H1 (cell line): ENCODE data around the gene RAD51B. TPM values are rescaled to one million over a fixed set of nuclear protein-coding genes. Genes with fewer than 3 reads are reported as not detected.

Experiments used
- CTCF ChIA-PET: fragments of 300-600 bp; sonication (Branson Sonifier 250); formaldehyde crosslinking; loops from one replicate; lab custom pipeline; 2021; ENCODE audit not compliant: partially characterized antibody; lab: Charles Lee
- POLR2A ChIA-PET: fragments of 300-600 bp; sonication (Branson Sonifier 250); formaldehyde crosslinking; loops from one replicate; lab custom pipeline; 2021; ENCODE audit warnings: inconsistent platforms; ENCODE audit not compliant: partially characterized antibody; lab: Charles Lee
- DNase-seq, 2 experiments: peaks; one replicate each; pipeline versions ENCODE4 v3.0.0 to v3.0.0-alpha.2; 2010 to 2022; ENCODE audit warnings: low spot score in 2 of 2, low read depth in 1 of 2, mixed read lengths in 1 of 2
- FAIRE-seq: peaks from 2 replicates; lab custom pipeline; 2011; peaks lifted over from hg19 to GRCh38; lab: Jason Lieb, UNC
- H2AFZ ChIP-seq: 2 replicates; pipeline ENCODE4 v1.8.1; 2012; ENCODE audit warnings: low read length, inconsistent platforms
- H2AK5ac ChIP-seq: 2 replicates; pipeline ENCODE4 v1.6.1; 2013; ENCODE audit warnings: low read depth, low read length
- H2BK120ac ChIP-seq: replicated peaks from 2 replicates; pipeline ENCODE3; 2013; ENCODE audit warnings: low read depth, low read length, inconsistent platforms
- H2BK12ac ChIP-seq: 2 replicates; pipeline ENCODE4 v1.6.1; 2013; ENCODE audit warnings: low read depth, low read length
- H2BK15ac ChIP-seq: 2 replicates; pipeline ENCODE4 v1.6.1; 2013; ENCODE audit warnings: low read length
- H2BK20ac ChIP-seq: 2 replicates; pipeline ENCODE4 v1.6.1; 2013; ENCODE audit warnings: low read length
- H2BK5ac ChIP-seq: 2 replicates; pipeline ENCODE4 v1.6.1; 2013; ENCODE audit warnings: low read depth, low read length
- H3K14ac ChIP-seq: 2 replicates; pipeline ENCODE4 v1.6.1; 2013; ENCODE audit warnings: inconsistent platforms; ENCODE audit not compliant: insufficient read length
- H3K18ac ChIP-seq: 2 replicates; pipeline ENCODE4 v1.6.1; 2013; ENCODE audit warnings: low read length; ENCODE audit errors: extremely low read depth
- H3K23ac ChIP-seq: 2 replicates; pipeline ENCODE4 v1.6.1; 2013; ENCODE audit warnings: inconsistent platforms; ENCODE audit not compliant: insufficient read length
- H3K23me2 ChIP-seq: 2 replicates; pipeline ENCODE4 v1.6.1; 2013; ENCODE audit warnings: low read depth, low read length
- H3K27ac ChIP-seq: 2 replicates; pipeline ENCODE4 v1.6.1; 2011; ENCODE audit warnings: low read depth, low read length, inconsistent platforms
- H3K27me3 ChIP-seq, 4 experiments: replicated peaks in 1 of 4; 1 replicate in 1 of 4; 2 replicates in 3 of 4; pipeline versions ENCODE4 v1.6.1 to v1.8.1; 2011 to 2013; ENCODE audit warnings: low read length in 3 of 4, mild to moderate bottlenecking in 3 of 4, inconsistent platforms in 2 of 4, mixed read lengths in 2 of 4, moderate library complexity in 1 of 4; ENCODE audit not compliant: control insufficient read depth in 3 of 4, insufficient read depth in 3 of 4; ENCODE audit errors: extremely low read depth in 1 of 4
- H3K36me3 ChIP-seq, 4 experiments: 2 replicates each; pipeline versions ENCODE4 v1.6.1 to v1.8.1; 2011 to 2013; ENCODE audit warnings: mild to moderate bottlenecking in 4 of 4, low read length in 3 of 4, moderate library complexity in 2 of 4, control low read depth in 1 of 4, inconsistent platforms in 1 of 4; ENCODE audit not compliant: insufficient read depth in 4 of 4, control insufficient read depth in 2 of 4
- H3K4ac ChIP-seq: replicated peaks from 2 replicates; pipeline ENCODE3; 2013; ENCODE audit warnings: low read length, low read depth, mixed read lengths, inconsistent platforms; ENCODE audit not compliant: insufficient read length
- H3K4me1 ChIP-seq, 4 experiments: replicated peaks in 1 of 4; 1 replicate in 1 of 4; 2 replicates in 3 of 4; pipeline versions ENCODE4 v1.6.1 to v1.8.1; 2011 to 2013; ENCODE audit warnings: low read length in 3 of 4, inconsistent platforms in 2 of 4, mixed read lengths in 1 of 4; ENCODE audit not compliant: insufficient read depth in 4 of 4, control insufficient read depth in 3 of 4
- H3K4me2 ChIP-seq, 2 experiments: 2 replicates each; pipeline versions ENCODE4 v1.6.1 to v1.8.1; 2011 to 2013; ENCODE audit warnings: low read depth in 2 of 2, low read length in 2 of 2, control low read depth in 1 of 2, inconsistent platforms in 1 of 2, mild to moderate bottlenecking in 1 of 2; ENCODE audit not compliant: insufficient read depth in 1 of 2
- H3K4me3 ChIP-seq, 4 experiments: fragments of 200-600, 300-600 bp in 1 of 4; sonication (generic), shearing (Covaris generic), sonication (Bioruptor Twin) in 1 of 4; 2 replicates each; pipeline versions ENCODE4 v1.5.1 to v1.8.1; 2011 to 2016; ENCODE audit warnings: low read length in 4 of 4, low read depth in 3 of 4, control low read depth in 2 of 4, inconsistent platforms in 2 of 4, mild to moderate bottlenecking in 2 of 4, mixed read lengths in 1 of 4, moderate library complexity in 1 of 4; ENCODE audit not compliant: insufficient read depth in 2 of 4; ENCODE audit errors: extremely low read depth in 1 of 4
- H3K56ac ChIP-seq: replicated peaks from 2 replicates; pipeline ENCODE3; 2013; ENCODE audit warnings: low read depth, mild to moderate bottlenecking, mixed read lengths, low read length, inconsistent platforms; ENCODE audit not compliant: insufficient read length
- H3K79me1 ChIP-seq: 2 replicates; pipeline ENCODE4 v1.6.1; 2013; ENCODE audit warnings: low read depth, low read length, control low read depth
- H3K79me2 ChIP-seq, 2 experiments: 2 replicates each; pipeline versions ENCODE4 v1.6.1 to v1.8.1; 2012 to 2013; ENCODE audit warnings: low read length in 2 of 2, mild to moderate bottlenecking in 2 of 2, inconsistent platforms in 1 of 2; ENCODE audit not compliant: insufficient read depth in 2 of 2, control insufficient read depth in 1 of 2
- H3K9ac ChIP-seq, 4 experiments: replicated peaks in 1 of 4; 1 replicate in 1 of 4; 2 replicates in 3 of 4; pipeline versions ENCODE4 v1.6.1 to v1.8.1; 2011 to 2013; ENCODE audit warnings: low read depth in 3 of 4, low read length in 3 of 4, control low read depth in 2 of 4, mild to moderate bottlenecking in 2 of 4, moderate library complexity in 2 of 4, inconsistent platforms in 1 of 4; ENCODE audit errors: extremely low read depth in 1 of 4
- H3K9me3 ChIP-seq, 2 experiments: 2 replicates each; pipeline versions ENCODE4 v1.6.1 to v1.8.1; 2012 to 2013; ENCODE audit warnings: mild to moderate bottlenecking in 2 of 2, moderate library complexity in 2 of 2, control low read depth in 1 of 2, inconsistent platforms in 1 of 2, low read depth in 1 of 2, low read length in 1 of 2, mixed read lengths in 1 of 2; ENCODE audit not compliant: insufficient read depth in 2 of 2
- H4K20me1 ChIP-seq, 2 experiments: replicated peaks in 1 of 2; 2 replicates each; pipeline versions ENCODE3 to v1.8.1; 2011 to 2013; ENCODE audit warnings: inconsistent platforms in 2 of 2, low read length in 2 of 2, mild to moderate bottlenecking in 1 of 2; ENCODE audit not compliant: insufficient read depth in 2 of 2, control insufficient read depth in 1 of 2
- H4K5ac ChIP-seq: 2 replicates; pipeline ENCODE4 v1.6.1; 2013; ENCODE audit warnings: low read length, low read depth, mixed read lengths, inconsistent platforms; ENCODE audit not compliant: insufficient read length
- H4K8ac ChIP-seq: 2 replicates; pipeline ENCODE4 v1.8.0; 2013; ENCODE audit warnings: mild to moderate bottlenecking, moderate library complexity, low read length, inconsistent platforms; ENCODE audit not compliant: insufficient read depth; ENCODE audit errors: extremely low read depth
- H4K91ac ChIP-seq: replicated peaks from 2 replicates; pipeline ENCODE3; 2013; ENCODE audit warnings: low read length, mixed read lengths, inconsistent platforms; ENCODE audit not compliant: insufficient read length
- EP300 ChIP-seq, 2 experiments: IDR thresholded peaks; 1 replicate in 1 of 2; 2 replicates in 1 of 2; pipeline ENCODE4 v1.6.1; 2011 to 2012; ENCODE audit warnings: low read depth in 2 of 2, low read length in 2 of 2, mild to moderate bottlenecking in 2 of 2, borderline replicate concordance in 1 of 2, inconsistent platforms in 1 of 2, moderate library complexity in 1 of 2
- WGBS, 2 experiments: shearing (Covaris generic) in 1 of 2; methylation state at CpG; one replicate each; pipeline versions ENCODE4 v1.1.6 to v1.1.7; 2013 to 2015; ENCODE audit warnings: low lambda C conversion rate in 2 of 2, mixed read lengths in 2 of 2, inconsistent platforms in 1 of 2, low coverage in 1 of 2, missing lambda C conversion rate in 1 of 2; ENCODE audit not compliant: insufficient replicate concordance in 2 of 2, insufficient coverage in 1 of 2, insufficient read length in 1 of 2; ENCODE audit errors: extremely low coverage in 1 of 2, missing lambda C conversion rate in 1 of 2; 5-methylcytosine and 5-hydroxymethylcytosine counted together
- polyA plus RNA-seq, 7 experiments: library from polyadenylated mRNA; depleted of rRNA in 3 of 7; stranded (reverse) in 5 of 7; unstranded in 2 of 7; fragments of >200 nt in 5 of 7; fragments of 200-250 nt in 2 of 7; gene quantifications; 1 replicate in 5 of 7; 2 replicates in 1 of 7; 4 replicates in 1 of 7; pipeline versions ENCODE4 v1.2.1 to v1.2.3, GENCODE V29; 2011 to 2013; ENCODE audit warnings: missing spikeins in 2 of 7, mixed read lengths in 2 of 7
- total RNA-seq: library from RNA; stranded (reverse); fragmentation: NEBNext Ultra II Directional; extraction: Animal tissue kit (Norgen Biotek cat#: 25700); gene quantifications from 2 replicates; pipeline ENCODE4 v1.2.1, GENCODE V29; 2021

The RAD51B gene
- total and polyA plus RNA-seq, 2 of the 8 experiments (the other 6 are each of a cell fraction or from before 2014, with no cell fraction given): 3.9 to 14.9 TPM

DNA sequence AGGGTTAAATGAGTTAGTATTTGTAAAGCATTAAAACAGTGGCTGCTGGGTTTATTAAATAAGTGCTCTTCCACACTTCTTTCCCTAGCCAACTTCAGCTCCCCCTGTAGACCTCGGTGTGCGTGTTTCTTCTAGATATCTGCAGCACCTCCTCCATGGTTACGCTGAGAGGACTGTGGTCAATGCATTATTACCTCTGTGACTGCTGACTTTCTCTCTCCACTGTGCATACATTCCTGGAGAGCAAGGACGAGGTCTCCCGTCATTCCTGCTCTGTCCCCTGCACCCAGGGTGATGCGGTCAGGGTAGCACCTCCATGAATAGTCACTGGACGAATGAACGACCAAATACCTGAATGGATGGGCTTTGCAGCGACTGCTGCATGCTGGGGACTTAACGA, 928.7 kb downstream of the RAD51B start:
- no peak overlapping the region for H3K18ac ChIP-seq
- no peaks in the 10 kb centered on the region for H3K79me2 ChIP-seq
- H3K23ac ChIP-seq: no peak overlapping the region
- H3K4me1 ChIP-seq: no peaks in the 10 kb centered on the region; a peak in 1 of 7 replicates
- H3K4me2 ChIP-seq: no peak overlapping the region
- H3K4me3 ChIP-seq: no peak overlapping the region
- H3K9ac ChIP-seq: no peak overlapping the region
- FAIRE-seq: no peak
- H4K20me1 ChIP-seq: no peaks in the 10 kb centered on the region
- no peak overlapping the region for H3K27ac ChIP-seq
- CTCF ChIA-PET: interaction anchor here (1.5 kb wide), 1 partner anchor 20 kb away, joined by 7 read pairs; no protein-coding TSS in a partner anchor
- no peak overlapping the region for H2BK20ac ChIP-seq
- POLR2A ChIA-PET: interaction anchor here (0.9 kb wide), 1 partner anchor 9 kb away, joined by 3 read pairs; no protein-coding TSS in a partner anchor
- no peak overlapping the region for H2AFZ ChIP-seq
- no peak overlapping the region for H3K14ac ChIP-seq
- H2AK5ac ChIP-seq: no peak overlapping the region
- no peak overlapping the region for H4K8ac ChIP-seq
- H3K36me3 ChIP-seq: no peaks in the 10 kb centered on the region
- H3K23me2 ChIP-seq: no peaks in the 10 kb centered on the region
- no peak overlapping the region for H3K56ac ChIP-seq
- H2BK120ac ChIP-seq: no peak overlapping the region
- 87% methylated on average over 10 of the region's 10 CpGs; no CpG with 5 or more reads in 1 of the 2 experiments for WGBS, 2 experiments
- no peak overlapping the region for H2BK5ac ChIP-seq
- no peak overlapping the region for H4K5ac ChIP-seq
- no peaks in the 10 kb centered on the region for H3K27me3 ChIP-seq
- H3K9me3 ChIP-seq: no peaks in the 10 kb centered on the region
- DNase-seq: no peak
- H2BK15ac ChIP-seq: 0 out of 2 replicates have a peak overlapping the region, but pooled peaks have one; percentile 20
- H3K79me1 ChIP-seq: no peaks in the 10 kb centered on the region
- H4K91ac ChIP-seq: no peak overlapping the region
- no peak overlapping the region for H3K4ac ChIP-seq
- no peak overlapping the region for H2BK12ac ChIP-seq
- TF ChIP-seq EP300 (IDR thresholded peaks at IDR 0.05; ENCODE audit: borderline replicate concordance in 1 of 2, low read depth in 2 of 2, low read length in 2 of 2): no peak
